Kidney capillary endothelial cell (primary cell): ENCODE data around the gene TTC39B.

ENCODE experiments used
- DNase-seq: peaks from one replicate; pipeline ENCODE4 v3.0.0-alpha.2; 2018; ENCODE audit warnings: low spot score

TTC39B gene

DNA sequence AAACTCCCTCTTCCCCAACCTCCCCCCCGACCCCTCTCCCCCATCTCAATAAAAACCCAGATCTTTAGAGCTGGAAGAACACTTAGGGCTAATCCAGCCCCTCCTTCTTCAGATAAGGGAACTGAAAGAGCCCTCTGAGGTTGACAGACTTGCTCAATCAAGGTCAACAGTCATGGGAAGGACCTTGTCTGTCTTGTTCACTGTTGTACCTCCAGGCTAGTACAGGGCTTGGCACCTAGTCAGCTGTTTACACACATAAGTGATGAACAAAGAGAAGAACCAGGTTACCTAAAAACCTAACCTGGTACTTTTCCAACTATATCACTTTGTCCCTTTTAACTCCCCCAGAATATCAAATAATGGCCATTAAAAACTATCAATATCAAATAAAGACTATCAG lies 2.4 kb downstream of the TTC39B start:
- no peak for DNase-seq

DNA sequence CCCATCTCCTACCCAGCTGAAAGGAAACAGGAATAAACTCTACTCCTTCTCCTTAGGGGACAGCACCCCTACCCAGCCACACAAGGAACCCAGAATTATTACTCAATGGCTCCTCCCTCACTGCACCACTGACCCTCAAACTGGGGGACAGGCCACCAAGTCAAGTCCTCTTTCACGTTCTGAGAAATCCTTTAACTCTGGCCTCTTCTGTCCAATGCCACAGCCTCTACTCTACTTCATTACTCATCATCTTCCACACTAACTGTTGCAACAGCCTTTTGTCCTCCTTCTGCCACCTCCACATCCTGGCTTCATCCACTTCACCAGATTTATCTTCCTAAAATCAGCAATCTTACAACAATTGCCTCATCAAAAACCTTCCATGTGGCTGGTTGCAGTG lies 6.8 kb downstream of the TTC39B start:
- DNase-seq, result no peak

- no peak for DNase-seq
Observed at GRCh38 chr9:15299374-15299939, 7.6 kb downstream of the TTC39B start.

DNA sequence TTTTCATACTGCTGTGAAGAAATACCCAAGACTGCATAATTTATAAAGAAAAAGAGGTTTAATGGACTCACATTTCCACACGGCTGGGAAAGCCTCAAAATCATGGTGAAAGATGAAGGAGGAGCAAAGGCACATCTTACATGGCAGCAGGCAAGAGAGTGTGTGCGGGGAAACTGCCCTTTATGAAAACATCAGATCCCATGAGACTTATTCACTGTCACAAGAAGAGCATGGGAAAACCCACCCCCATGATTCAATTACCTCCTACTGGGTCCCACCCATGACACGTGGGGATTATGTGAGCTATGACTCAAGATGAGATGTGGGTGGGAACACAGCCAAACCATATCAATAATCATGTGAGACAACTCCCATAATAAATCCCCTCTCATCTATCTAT lies 8.7 kb downstream of the TTC39B start:
- no peak for DNase-seq

DNA sequence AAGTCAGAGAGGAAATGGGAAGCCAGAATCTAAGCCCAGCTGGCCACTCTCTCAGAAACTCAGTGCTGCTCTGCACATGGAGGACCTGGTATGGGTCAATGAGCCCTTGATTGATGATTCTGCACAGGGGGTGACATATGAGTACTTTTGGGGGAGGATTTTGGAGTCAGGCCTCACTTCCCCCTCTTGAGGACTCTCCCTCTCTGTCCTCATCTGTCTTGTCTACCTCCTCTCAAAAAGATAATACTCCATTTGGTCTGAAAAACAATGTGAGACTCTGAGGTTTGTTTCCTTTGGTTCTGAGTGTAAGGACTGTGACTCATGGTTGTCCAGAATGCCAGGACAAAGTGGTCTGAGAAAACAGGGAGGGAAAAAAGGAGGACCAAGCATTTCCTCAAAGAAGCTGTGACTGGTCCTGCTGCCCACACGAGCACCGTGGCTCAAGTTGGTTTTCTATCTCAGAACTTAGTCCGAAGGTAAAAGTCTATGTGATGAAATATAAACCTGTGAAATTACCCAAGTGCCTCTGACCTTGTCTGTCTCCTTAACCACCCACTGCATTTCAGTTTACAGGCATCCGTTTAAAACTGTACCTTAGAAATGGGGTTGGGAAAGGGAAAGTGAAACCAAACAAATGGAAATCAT lies 11.1 kb downstream of the TTC39B start:
- peak; percentile 37 for DNase-seq

DNA sequence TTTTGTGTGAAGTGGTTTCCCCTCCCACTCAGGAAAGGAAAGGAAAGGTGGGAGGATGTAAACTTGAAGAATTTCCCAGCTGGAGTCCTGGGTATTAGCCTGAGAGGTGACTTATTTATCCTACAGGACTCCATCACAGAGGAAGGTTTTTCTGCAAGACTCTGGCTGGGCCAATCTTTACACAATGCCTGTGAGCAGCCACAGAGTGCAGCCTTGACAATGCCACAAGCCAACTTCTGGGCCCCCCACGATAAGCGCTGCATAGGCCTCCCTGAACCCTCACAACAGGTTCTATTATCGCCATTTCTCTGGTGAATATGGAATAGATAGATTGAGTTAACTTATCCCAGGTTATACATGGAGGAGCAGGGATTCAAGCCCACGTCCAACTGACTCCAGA lies 12.4 kb downstream of the TTC39B start:
- DNase-seq, result no peak

DNA sequence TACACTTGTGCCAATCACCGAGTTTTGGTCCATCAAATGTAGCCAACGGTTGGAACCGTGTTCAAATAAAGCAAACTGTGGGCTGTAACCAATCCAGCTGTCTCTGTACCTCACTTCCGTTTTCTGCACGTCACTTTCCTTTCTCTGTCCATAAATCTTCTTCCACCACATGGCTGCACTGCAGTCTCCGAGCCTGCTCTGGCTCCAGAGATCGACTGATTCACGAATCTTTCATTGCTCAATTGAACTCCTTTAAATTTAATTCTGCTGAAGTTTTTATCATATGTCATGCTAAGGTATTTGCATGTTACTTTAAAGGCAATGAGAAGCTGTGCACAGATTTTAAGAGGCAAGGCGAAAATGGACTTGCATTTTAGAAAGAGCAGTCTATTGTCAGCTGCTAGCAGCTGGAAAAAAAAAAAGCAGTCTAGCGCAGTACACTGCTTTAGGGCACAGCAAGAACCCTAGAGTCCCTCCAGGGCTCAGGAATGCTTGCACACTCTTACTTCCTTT lies 13.2 kb downstream of the TTC39B start:
- no peak for DNase-seq

DNA sequence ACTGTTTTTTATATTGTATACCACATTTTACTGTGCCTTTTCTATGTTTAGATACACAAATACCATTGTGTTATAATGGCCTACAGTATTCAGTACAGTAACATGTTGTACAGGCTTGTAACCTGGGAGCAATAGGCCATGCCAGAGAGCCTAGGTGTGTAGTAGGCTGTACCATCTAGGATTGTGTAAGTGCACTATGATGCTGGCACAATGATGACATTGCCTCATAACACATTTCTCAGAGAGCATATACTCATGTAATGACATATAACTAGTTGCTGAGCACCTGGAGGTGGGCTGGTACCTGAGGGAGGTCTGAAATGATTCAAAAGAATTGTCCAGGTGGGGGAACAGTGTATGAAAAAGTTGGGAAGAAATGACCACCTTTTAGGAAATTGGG lies 13.9 kb downstream of the TTC39B start:
- DNase-seq, result no peak

DNA sequence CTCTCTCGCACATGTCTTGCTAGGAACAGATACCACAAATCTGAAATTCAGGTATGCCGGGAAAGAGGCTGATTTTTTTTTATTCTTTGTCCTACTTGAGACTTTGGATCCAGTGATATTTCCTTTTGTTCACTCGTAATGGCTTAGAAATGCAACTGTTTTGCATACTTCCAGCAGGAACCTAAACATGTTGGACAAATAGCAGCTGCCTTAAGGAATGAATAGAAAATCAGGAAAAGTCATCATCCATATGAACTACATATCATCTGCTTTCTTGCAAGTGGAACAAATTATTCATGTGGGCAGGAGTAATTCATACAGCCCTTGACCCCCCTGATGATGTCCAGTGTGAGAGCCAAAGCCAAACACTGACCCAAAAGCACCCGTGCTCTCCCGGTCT lies 17.4 kb downstream of the TTC39B start:
- no peak for DNase-seq

DNA sequence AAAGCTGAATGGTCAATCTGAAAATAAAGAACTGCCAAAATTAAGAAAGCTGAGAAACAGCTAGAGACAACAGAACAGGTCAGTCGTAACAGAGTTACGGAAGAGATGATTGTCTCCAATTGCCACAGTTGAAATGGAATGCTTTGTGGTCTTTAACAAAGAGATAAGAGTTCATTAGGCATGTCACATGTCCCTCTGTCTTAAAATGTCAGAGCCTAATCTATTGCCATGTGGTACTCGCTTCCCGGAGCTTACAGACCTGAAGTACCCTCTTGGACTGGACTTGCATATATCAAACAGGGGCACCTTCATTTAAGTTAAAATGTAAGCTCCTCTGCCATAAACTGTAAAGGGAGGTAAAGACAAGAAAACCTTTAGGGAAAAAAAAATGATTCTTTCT lies 19.7 kb downstream of the TTC39B start:
- no peak for DNase-seq

DNA sequence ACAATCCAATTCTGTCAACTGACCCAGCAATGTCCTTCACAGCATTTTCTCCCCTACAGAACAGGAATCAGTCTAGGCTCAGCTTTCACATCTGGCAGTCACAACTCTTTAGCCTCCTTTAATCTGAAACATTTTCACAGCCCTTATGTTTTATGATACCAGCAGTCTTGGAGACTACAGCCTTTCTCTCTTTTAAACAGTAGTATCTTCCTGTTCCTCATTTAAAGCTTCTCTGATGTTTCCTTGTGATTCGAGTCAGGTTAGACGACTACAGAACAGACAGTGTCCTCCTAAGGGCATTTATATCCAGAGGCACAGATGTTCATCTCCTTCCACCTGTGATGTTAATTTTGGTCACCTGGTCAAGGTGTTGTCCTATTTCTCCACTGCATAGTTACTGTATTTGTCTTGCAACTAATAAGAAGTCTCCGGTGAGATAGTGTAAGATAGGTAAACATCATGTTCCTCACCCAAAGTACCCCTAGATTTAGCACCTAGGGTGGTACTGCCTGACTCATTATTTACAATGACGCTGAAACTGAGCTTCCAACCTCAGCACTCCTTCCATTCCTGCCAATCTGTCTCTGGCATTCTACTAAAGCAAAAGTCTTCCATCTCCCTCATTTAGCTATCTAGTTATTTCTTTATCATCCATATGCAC lies 20.7 kb downstream of the TTC39B start:
- no peak for DNase-seq

DNA sequence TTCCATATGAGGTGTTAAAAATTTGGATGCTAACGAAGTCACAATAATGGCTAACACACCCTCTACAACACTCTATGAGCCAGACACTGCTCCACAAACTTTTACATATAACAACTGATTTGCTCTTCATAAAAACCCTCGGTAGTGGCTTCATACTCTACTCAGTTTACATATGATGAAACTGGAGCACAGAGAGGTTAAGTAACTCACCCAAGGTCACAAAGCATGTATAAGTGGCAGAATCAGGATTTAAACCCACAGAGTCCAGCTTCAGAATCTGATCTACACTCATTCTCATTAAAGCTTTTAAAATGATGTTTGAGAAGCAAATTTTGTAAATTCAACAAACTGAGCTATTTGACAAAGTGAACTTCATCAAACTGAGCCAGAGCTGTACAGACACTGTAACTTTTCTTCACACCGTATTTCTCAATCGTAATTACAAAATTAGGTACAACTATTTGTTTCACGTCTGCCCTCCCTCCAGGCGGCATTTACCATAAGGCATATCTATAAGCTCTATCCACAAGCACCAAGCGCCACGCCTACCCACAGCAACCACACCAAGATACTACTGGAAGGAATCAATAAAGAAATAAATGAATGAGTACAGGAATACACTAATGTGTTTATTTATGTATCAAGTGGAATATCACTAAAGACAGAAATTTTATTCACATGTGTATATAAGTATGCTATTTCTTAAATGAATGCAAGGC lies 24.3 kb downstream of the TTC39B start:
- DNase-seq, result no peak

DNA sequence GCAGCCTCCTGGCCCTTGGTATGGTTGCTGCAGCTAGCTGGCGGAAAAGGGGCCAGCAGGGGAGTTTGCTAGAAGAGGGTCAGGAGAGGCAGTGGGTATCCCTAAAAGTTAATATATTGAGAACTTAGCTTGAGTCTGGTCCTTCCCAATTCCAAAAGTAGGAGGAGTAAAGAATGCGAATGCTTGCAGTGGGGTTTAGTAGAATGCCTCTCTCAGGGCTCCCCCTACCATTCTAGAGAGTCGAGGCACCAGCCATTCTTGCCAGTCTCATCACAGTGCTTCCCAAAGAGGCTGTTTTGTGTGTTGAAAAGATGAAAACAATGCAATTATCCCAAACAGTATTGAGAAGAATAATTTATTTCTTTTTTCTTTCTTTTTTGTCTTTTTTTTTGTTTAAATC lies 26.4 kb downstream of the TTC39B start:
- no peak for DNase-seq

- no peak for DNase-seq
Observed at GRCh38 chr9:15278839-15279238, 28.2 kb downstream of the TTC39B start.

GRCh38 chr9:15278091-15278687 lies 28.8 kb downstream of the TTC39B start:
- DNase-seq, result no peak

GRCh38 chr9:15277400-15278090 lies 29.5 kb downstream of the TTC39B start:
- no peak for DNase-seq

- no peak for DNase-seq
Observed at GRCh38 chr9:15276328-15276938, 30.6 kb downstream of the TTC39B start.

- no peak for DNase-seq
Observed at GRCh38 chr9:15274425-15274824, 32.6 kb downstream of the TTC39B start.

DNA sequence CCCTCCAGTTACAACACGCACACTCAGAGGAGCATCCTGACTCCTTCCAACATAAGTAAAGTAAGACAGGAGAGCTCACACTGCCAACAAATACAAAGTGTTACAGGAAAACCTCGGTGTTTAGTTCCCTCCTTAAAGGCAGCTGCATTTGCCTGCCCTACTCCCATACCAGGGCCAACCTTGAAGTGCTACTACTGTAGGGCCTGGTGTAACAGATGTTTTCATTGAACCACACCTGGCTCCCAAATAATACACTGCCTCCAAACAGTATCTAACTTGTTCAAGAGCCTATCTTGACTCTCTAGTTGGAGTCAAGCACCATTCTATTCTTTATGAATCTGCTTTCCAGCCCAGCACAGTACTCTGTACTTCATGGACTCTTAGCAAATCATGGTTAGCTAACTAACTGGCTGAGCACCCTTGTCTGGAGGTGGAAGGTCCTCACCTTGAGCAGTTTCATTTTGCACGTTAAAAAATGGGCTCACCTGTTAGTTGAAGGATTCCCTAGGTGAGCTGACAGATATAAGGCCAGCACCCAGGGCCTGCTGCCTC lies 34.6 kb downstream of the TTC39B start:
- DNase-seq, result no peak

GRCh38 chr9:15271403-15271802 lies 35.6 kb downstream of the TTC39B start:
- no peak for DNase-seq

DNA sequence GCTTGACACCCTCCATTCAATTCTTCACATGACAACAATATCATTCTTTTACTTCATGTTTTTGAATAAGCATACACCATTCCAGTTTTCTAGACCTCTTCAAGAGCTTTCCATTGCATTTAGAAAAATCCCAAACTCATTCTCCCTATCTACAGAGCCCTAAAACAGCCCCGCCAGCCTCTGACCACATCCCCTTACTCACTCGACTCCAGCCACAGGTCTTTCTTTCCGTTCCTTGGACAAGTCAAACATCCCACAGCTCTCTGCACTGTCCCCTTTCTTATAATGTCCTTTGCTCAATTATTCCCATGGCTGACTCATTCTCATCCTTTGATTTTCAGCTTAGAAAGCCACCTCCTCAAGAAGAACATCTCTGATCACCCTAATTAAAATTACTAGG lies 38.2 kb downstream of the TTC39B start:
- no peak for DNase-seq
